NCI-H2107 (cell line): ENCODE results near the gene EIF4E1B.

Experiments
- DNase-seq: peaks from one replicate; lab custom pipeline; 2025; lab: John Stamatoyannopoulos, UW

The EIF4E1B gene

GRCh38 chr5:176692839-176693476 lies 62.5 kb downstream of the EIF4E1B start:
- no peak for DNase-seq

- no peak for DNase-seq
Measured at GRCh38 chr5:176693477-176693851, 63.0 kb downstream of the EIF4E1B start.

GRCh38 chr5:176694146-176694545 lies 63.7 kb downstream of the EIF4E1B start:
- no peak for DNase-seq

- DNase-seq, result no peak
Measured at GRCh38 chr5:176694631-176695030, 64.2 kb downstream of the EIF4E1B start.

GRCh38 chr5:176695073-176695472 lies 64.6 kb downstream of the EIF4E1B start:
- no peak for DNase-seq
